Caco-2 (cell line): ENCODE measurements around the gene DBX1. TPM values are rescaled to one million over a fixed set of nuclear protein-coding genes. Genes with fewer than 3 reads are reported as not detected.

Source experiments
- BruUV-seq: library from RNA; stranded (reverse); fragments of 400-500 nt; replicated peaks from 2 replicates; lab custom pipeline; 2021; lab: Mats Ljungman, UMichigan
- CTCF ChIA-PET: fragments of 300-600 bp; sonication (Branson Sonifier 250); formaldehyde crosslinking; loops from one replicate; lab custom pipeline; 2022; ENCODE audit warnings: antibody characterized with exemption; lab: Charles Lee
- POLR2A ChIA-PET: fragments of 300-600 bp; sonication (Branson Sonifier 250); formaldehyde crosslinking; loops from one replicate; lab custom pipeline; 2022; ENCODE audit warnings: antibody characterized with exemption; lab: Charles Lee
- DNase-seq, 2 experiments: peaks; one replicate each; pipeline versions ENCODE4 v3.0.0 to v3.0.0-alpha.2; 2020 to 2022
- H3K27me3 ChIP-seq: replicated peaks from 2 replicates; pipeline ENCODE4 v1.6.0; 2011; ENCODE audit warnings: low read length; ENCODE audit not compliant: control insufficient read depth, insufficient read depth
- H3K36me3 ChIP-seq: 2 replicates; pipeline ENCODE4 v1.5.1; 2011; ENCODE audit warnings: low read length; ENCODE audit not compliant: control insufficient read depth, insufficient read depth
- H3K4me1 ChIP-seq: fragments of 250-450 bp; sonication (Bioruptor Pico); 2 replicates; pipeline ENCODE4 v1.5.1; 2020; ENCODE audit warnings: mild to moderate bottlenecking
- H3K4me3 ChIP-seq: 2 replicates; pipeline ENCODE4 v1.5.1; 2011; ENCODE audit warnings: low read depth, mild to moderate bottlenecking, control low read depth, low read length
- H3K9me3 ChIP-seq: fragments of 250-450 bp; sonication (Bioruptor Pico); 2 replicates; pipeline ENCODE4 v1.5.1; 2020; ENCODE audit warnings: mild to moderate bottlenecking, moderate library complexity
- H3K27ac Mint-ChIP-seq: one replicate; pipeline ENCODE4 v1.8.0; 2022; ENCODE audit warnings: mixed read lengths; ENCODE audit not compliant: unreplicated experiment
- H3K27me3 Mint-ChIP-seq: one replicate; pipeline ENCODE4 v1.8.0; 2022; ENCODE audit warnings: mixed read lengths; ENCODE audit not compliant: insufficient read depth, unreplicated experiment
- H3K36me3 Mint-ChIP-seq: one replicate; pipeline ENCODE4 v1.8.0; 2022; ENCODE audit warnings: mild to moderate bottlenecking, mixed read lengths; ENCODE audit not compliant: insufficient read depth, unreplicated experiment
- H3K4me1 Mint-ChIP-seq: one replicate; pipeline ENCODE4 v1.8.0; 2022; ENCODE audit warnings: low read depth, mixed read lengths; ENCODE audit not compliant: unreplicated experiment
- H3K4me3 Mint-ChIP-seq: one replicate; pipeline ENCODE4 v1.8.0; 2022; ENCODE audit warnings: mild to moderate bottlenecking, moderate library complexity, mixed read lengths; ENCODE audit not compliant: unreplicated experiment
- H3K9me3 Mint-ChIP-seq: one replicate; pipeline ENCODE4 v1.8.0; 2022; ENCODE audit warnings: mixed read lengths; ENCODE audit not compliant: unreplicated experiment
- CTCF ChIP-seq, 2 experiments: fragments of 200-600 bp in 1 of 2; IDR thresholded peaks; 1 replicate in 1 of 2; 2 replicates in 1 of 2; pipeline versions ENCODE4 v1.5.1 to v1.8.0; 2011 to 2022; ENCODE audit warnings: antibody characterized with exemption in 1 of 2, control low read depth in 1 of 2, inconsistent platforms in 1 of 2, low read depth in 1 of 2, low read length in 1 of 2, mild to moderate bottlenecking in 1 of 2, moderate library complexity in 1 of 2; ENCODE audit not compliant: insufficient read depth in 1 of 2, severe bottlenecking in 1 of 2, unreplicated experiment in 1 of 2
- intact Hi-C: fragments of 100-400 bp; cut with micrococcal nuclease; formaldehyde crosslinking; loops from one replicate; pipeline ENCODE4 v1.10.0; 2022; ENCODE audit not compliant: unreplicated experiment
- total RNA-seq: library from RNA; stranded (reverse); gene quantifications from 2 replicates; pipeline ENCODE4 v1.2.3, GENCODE V29; 2022

The DBX1 gene
- total RNA-seq, 1 experiment from 2014 or later = not detected

GRCh38 chr11:20110908-20111669 is 49.2 kb downstream of the DBX1 start:
- DNase-seq = peak; percentile 78 to 86
- no TSS peak for BruUV-seq
- H3K9me3 Mint-ChIP-seq = no peaks in the 10 kb centered on the region
- intact Hi-C loops = loop anchor here (1.0 to 5.0 kb wide), 4 partner anchors 89 to 206 kb away; no protein-coding TSS in a partner anchor
- no peaks in the 10 kb centered on the region for H3K27me3 ChIP-seq
- POLR2A ChIA-PET = no interaction called here
- CTCF ChIA-PET = interaction anchor here (1.2 kb wide), 1 partner anchor 69 kb away, joined by 3 read pairs; no protein-coding TSS in a partner anchor
- no peaks in the 10 kb centered on the region for H3K27me3 Mint-ChIP-seq
- TF ChIP-seq CTCF (IDR thresholded peaks at IDR 0.05; ENCODE audit: insufficient read depth in 1 of 2, low read depth in 1 of 2, low read length in 1 of 2, severe bottlenecking in 1 of 2, unreplicated experiment in 1 of 2) = peak; percentile 91 to 95
- H3K4me1 ChIP-seq = 0 out of 2 replicates have a peak, but pooled peaks cover 3% of the 10 kb centered on the region
- H3K4me1 Mint-ChIP-seq = no peaks in the 10 kb centered on the region
- H3K36me3 Mint-ChIP-seq = peaks cover 88% of the 10 kb centered on the region
- no peak overlapping the region for H3K4me3 ChIP-seq
- H3K36me3 ChIP-seq = peaks cover 5% of the 10 kb centered on the region
- H3K9me3 ChIP-seq = no peaks in the 10 kb centered on the region
- H3K27ac Mint-ChIP-seq = no peak overlapping the region
- H3K4me3 Mint-ChIP-seq = no peak overlapping the region

- intact Hi-C loops = loop anchor here (5.0 kb wide), 1 partner anchor 88 kb away; no protein-coding TSS in a partner anchor
- Mint-ChIP-seq H3K36me3 (peaks cover 88% of the 10 kb centered on the region), H3K4me3 (no peak overlapping the region), H3K27me3 (no peaks in the 10 kb centered on the region), H3K27ac (no peak overlapping the region), H3K9me3 (no peaks in the 10 kb centered on the region), H3K4me1 (no peaks in the 10 kb centered on the region)
- ChIA-PET POLR2A (no interaction called here), CTCF (no interaction called here)
- peaks cover 5% of the 10 kb centered on the region for H3K36me3 ChIP-seq
- no peak overlapping the region for H3K4me3 ChIP-seq
- no peak for TF ChIP-seq CTCF (IDR thresholded peaks at IDR 0.05; ENCODE audit: insufficient read depth in 1 of 2, low read depth in 1 of 2, low read length in 1 of 2, severe bottlenecking in 1 of 2, unreplicated experiment in 1 of 2)
- 0 out of 2 replicates have a peak, but pooled peaks cover 3% of the 10 kb centered on the region for H3K4me1 ChIP-seq
- H3K9me3 ChIP-seq = no peaks in the 10 kb centered on the region
- DNase-seq = no peak
- H3K27me3 ChIP-seq = no peaks in the 10 kb centered on the region
- BruUV-seq = no TSS peak
Measured at GRCh38 chr11:20109731-20110445, 50.4 kb downstream of the DBX1 start.

Other genes with a start within 250 kb of the DBX1 start
- 82.1 and 87.9 TPM in 2 replicates for gene HTATIP2, start 203.2 kb upstream of the DBX1 start, total RNA-seq
- gene PRMT3, start 227.2 kb upstream of the DBX1 start, total RNA-seq = 26.1 and 28.5 TPM in 2 replicates